ENCODE data around the gene CDH23. TPM values are rescaled to one million over a fixed set of nuclear protein-coding genes. Genes with fewer than 3 reads are reported as not detected.

Gene CDH23
- total RNA-seq, 1 experiment from 2014 or later, result 2.9 TPM

GRCh38 chr10:71511206-71511605 lies 114.5 kb downstream of the CDH23 start (continued):
- TF ChIP-seq AFF4 (CRISPR knock-in tag; IDR thresholded peaks at IDR 0.05; ENCODE audit: borderline replicate concordance), result no peak
- no peak for TF ChIP-seq USF2 (CRISPR knock-in tag; IDR thresholded peaks at IDR 0.05)
- TF ChIP-seq ZNF232 (CRISPR knock-in tag; IDR thresholded peaks at IDR 0.05), result no peak
- no peak for TF ChIP-seq ZNF416 (CRISPR knock-in tag; IDR thresholded peaks at IDR 0.05)
- no peak for TF ChIP-seq ZNF423 (CRISPR knock-in tag; IDR thresholded peaks at IDR 0.05)
- no peak for TF ChIP-seq ZNF317 (CRISPR knock-in tag; IDR thresholded peaks at IDR 0.05; ENCODE audit: borderline replicate concordance, low read depth)
- TF ChIP-seq OVOL2 (CRISPR knock-in tag; IDR thresholded peaks at IDR 0.05; ENCODE audit: borderline replicate concordance), result no peak
- no peak for TF ChIP-seq HMGXB4 (CRISPR knock-in tag; IDR thresholded peaks at IDR 0.05)
- TF ChIP-seq NFATC4 (CRISPR knock-in tag; IDR thresholded peaks at IDR 0.05), result no peak
- TF ChIP-seq ZBTB43 (CRISPR knock-in tag; IDR thresholded peaks at IDR 0.05), result no peak

- Mint-ChIP-seq H3K9me3 (no peaks in the 10 kb centered on the region), H3K4me3 (no peak overlapping the region), H3K36me3 (no peaks in the 10 kb centered on the region), H3K4me1 (peaks cover 6% of the 10 kb centered on the region; the same call in 1 of the 2 replicates), H3K27me3 (ENCODE audit: low read depth) (no peaks in the 10 kb centered on the region), H3K27ac (no peak overlapping the region)
- ChIA-PET CTCF (interaction anchor here (1.0 kb wide), 1 partner anchor 9 kb away, joined by 3 read pairs; no protein-coding TSS in a partner anchor), POLR2A (no interaction called here)
- TF ChIP-seq E2F1 (CRISPR knock-in tag; IDR thresholded peaks at IDR 0.05) (no peak), FOXP1 (CRISPR knock-in tag; IDR thresholded peaks at IDR 0.05; ENCODE audit: borderline replicate concordance) (no peak)
- ATAC-seq (no peak), DNase-seq (ENCODE audit: low spot score) (no peak)
Observed at GRCh38 chr10:71512312-71512711, 115.6 kb downstream of the CDH23 start.

- ATAC-seq (no peak), DNase-seq (ENCODE audit: low spot score) (no peak)
- ChIA-PET CTCF (no interaction called here), POLR2A (no interaction called here)
- H3K27ac Mint-ChIP-seq, result no peak overlapping the region
- no peak overlapping the region for H3K4me3 Mint-ChIP-seq
- H3K4me1 Mint-ChIP-seq, result peaks cover 6% of the 10 kb centered on the region; the same call in 1 of the 2 replicates
- no peaks in the 10 kb centered on the region for H3K9me3 Mint-ChIP-seq
- H3K36me3 Mint-ChIP-seq, result no peaks in the 10 kb centered on the region
- H3K27me3 Mint-ChIP-seq (ENCODE audit: low read depth), result no peaks in the 10 kb centered on the region
- TF ChIP-seq ZNF532 (CRISPR knock-in tag; IDR thresholded peaks at IDR 0.05; ENCODE audit: borderline replicate concordance) (no peak), NR3C1 (CRISPR knock-in tag; conservative IDR thresholded peaks at IDR 0.05; ENCODE audit: low read depth) (no peak), ZBTB43 (CRISPR knock-in tag; IDR thresholded peaks at IDR 0.05) (no peak), CBFB (CRISPR knock-in tag; IDR thresholded peaks at IDR 0.05; ENCODE audit: low read depth) (no peak)
Observed at GRCh38 chr10:71512761-71513539, 116.2 kb downstream of the CDH23 start.

Measured in WTC11 (cell line).